Liver (tissue), 3 donors: Measurements from ENCODE around the gene FSTL1.

ENCODE experiments used
- ATF3 ChIP-seq: IDR thresholded peaks from 2 replicates; pipeline ENCODE4 v1.6.1; 2016; ENCODE audit warnings: antibody characterized with exemption
- CTCF ChIP-seq: fragments of 150-350 bp; IDR thresholded peaks from 2 replicates; pipeline ENCODE4 v1.5.1; 2017; ENCODE audit warnings: improper control_type of control experiment, low read depth, low read length; ENCODE audit not compliant: missing input control
- MAX ChIP-seq: IDR thresholded peaks from 2 replicates; pipeline ENCODE4 v1.6.1; 2016; ENCODE audit warnings: antibody characterized with exemption
- RXRA ChIP-seq, 2 donors: IDR thresholded peaks; 2 replicates each; pipeline ENCODE4 v1.6.1; 2017 to 2018; ENCODE audit warnings: antibody characterized with exemption in 2 of 2, mild to moderate bottlenecking in 1 of 2
- SP1 ChIP-seq: IDR thresholded peaks from 2 replicates; pipeline ENCODE4 v1.6.1; 2018; ENCODE audit warnings: antibody characterized with exemption, mild to moderate bottlenecking
- donor health status: healthy.
- donor health status: healthy.

- no peak for TF ChIP-seq MAX
- no peak for TF ChIP-seq CTCF
- TF ChIP-seq ATF3 = no peak
- no peak for TF ChIP-seq SP1
- no peak for TF ChIP-seq RXRA (IDR thresholded peaks at IDR 0.05)
Measured at GRCh38 chr3:120449251-120449650, 1.5 kb downstream of the FSTL1 start.
